ENCODE measurements around the gene CRYBA4. TPM values are rescaled to one million over a fixed set of nuclear protein-coding genes. Genes with fewer than 3 reads are reported as not detected.

Gene CRYBA4
- total RNA-seq, 1 donor = not detected

DNA sequence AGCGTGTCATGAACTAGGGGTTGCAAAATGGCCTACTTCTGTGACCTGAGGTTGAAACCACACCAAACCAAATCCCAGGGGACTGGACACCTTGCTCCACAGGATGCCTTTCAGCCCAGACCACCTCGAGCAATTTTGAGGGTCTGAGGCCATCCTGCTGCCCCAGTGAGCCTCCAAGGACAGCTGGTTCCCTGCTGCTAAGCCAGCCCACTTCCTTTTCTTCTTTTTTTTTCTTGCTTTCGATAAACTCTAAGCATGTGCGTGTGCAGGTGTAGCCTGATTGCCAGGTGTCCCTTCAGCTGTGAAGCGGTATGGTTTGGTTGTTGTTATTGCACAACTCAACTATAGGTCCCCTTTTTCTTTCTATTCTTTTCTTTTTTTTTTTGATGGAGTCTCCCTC, 6.6 kb upstream of the CRYBA4 start:
- no peak for DNase-seq (ENCODE audit: low read depth)
- no peak for TF ChIP-seq CTCF (IDR thresholded peaks at IDR 0.05; ENCODE audit: insufficient read depth, low read length)
- no peak overlapping the region for H3K4me3 ChIP-seq (ENCODE audit: low read depth, low read length)

DNA sequence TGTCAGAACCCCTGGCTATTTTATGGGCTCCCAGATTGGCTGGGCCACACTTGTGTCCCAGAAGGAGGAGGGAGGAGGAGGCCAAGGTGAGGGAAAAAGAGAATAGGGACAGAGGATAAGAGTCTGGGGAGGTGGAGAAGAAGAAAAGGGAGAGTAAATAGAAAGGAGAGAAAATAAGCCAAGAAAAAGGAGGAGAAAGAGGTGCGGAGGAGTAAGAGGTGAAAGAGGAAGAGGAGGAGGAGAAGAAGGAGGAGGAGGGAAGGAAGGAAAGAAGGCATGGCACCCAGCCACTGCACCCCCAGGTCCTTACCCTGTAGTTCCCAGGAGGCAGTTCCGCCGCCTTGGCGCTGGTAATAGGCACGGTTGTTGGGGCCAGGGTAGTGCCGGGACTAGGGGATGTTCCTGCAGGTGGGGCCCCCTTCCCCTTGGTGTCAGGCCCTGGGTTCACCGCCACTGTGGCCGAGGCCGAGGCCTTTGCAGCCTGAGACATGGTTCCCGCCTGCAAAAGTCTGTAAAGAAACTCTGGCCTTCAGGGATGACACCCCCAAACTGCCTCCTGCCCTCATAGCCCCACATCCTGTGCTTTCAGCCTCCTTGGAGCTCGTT, 5.8 kb upstream of the CRYBA4 start:
- DNase-seq (ENCODE audit: low read depth) = no peak
- TF ChIP-seq CTCF (IDR thresholded peaks at IDR 0.05; ENCODE audit: insufficient read depth, low read length) = no peak
- no peak overlapping the region for H3K4me3 ChIP-seq (ENCODE audit: low read depth, low read length)

DNA sequence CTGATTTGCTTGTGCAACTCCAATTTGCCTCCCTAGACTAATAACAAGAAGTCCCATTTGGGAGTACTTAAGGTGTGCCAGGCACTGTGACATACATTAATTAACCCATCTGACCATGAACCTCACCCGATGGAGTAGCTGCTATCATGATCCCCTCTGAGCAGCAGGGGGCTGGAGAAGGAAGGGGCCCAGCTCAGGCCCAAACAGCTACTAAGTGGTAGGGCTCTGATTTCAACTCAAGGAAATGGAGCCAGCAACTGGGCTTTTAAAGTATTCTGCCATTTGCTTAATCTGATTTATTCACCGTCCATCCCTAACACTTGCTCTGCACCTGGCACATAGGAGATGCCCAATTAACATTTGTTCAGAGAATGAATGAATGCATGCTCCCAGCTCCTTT, 5.1 kb upstream of the CRYBA4 start:
- no peak overlapping the region for H3K4me3 ChIP-seq (ENCODE audit: low read depth, low read length)
- no peak for TF ChIP-seq CTCF (IDR thresholded peaks at IDR 0.05; ENCODE audit: insufficient read depth, low read length)
- DNase-seq (ENCODE audit: low read depth) = no peak

DNA sequence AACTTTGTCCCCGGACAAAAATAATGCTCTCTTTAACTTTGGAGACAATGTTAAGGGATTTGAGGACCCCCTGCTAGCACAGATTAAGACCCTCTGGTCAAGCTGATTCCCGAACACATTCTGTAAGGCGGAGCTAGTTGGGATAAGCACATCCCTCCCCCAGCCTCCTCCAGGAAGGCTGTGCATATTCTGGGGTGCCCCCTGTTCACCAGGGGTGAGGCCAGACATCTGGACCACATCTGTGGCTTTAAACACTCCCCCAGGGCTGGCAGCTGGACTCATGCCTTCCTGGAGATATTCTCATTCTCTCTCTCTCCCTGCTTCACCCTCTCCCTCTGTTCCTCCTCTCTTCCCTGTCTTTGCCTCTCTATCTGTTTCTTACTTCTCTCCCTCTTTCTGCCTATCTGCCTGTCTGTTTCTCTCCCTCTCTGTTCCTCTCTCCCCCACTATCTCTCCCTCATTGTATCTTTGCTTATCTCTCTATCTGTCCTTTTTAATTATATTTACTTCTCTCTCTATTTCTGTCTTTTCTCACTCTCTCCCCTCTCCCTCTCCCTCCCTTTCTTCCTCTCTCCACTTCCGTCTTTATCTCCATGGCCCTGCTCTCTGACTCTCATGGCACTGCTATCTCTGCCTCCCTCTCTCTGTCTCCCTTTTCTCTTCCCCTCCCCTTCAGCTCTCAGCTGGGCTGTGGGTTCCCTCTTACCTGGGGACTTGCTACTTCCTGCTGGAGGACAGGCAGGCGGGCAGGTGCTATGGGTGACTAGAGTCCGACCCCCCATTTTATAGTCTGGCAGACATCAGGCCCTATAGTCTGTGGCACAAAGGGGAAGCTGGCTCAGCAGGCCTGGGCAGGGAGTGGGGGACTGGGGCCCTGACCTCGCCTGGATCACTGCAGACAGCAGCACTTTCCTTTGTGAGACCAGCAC, 4.2 kb upstream of the CRYBA4 start, which contains the start of gene CRYBB1:
Gene CRYBB1, minus strand, starts transcription at position 757 of the 929 bp plus-strand sequence. CDS start 1,708 bp downstream, outside the sequence.
- H3K4me3 ChIP-seq (ENCODE audit: low read depth, low read length) = no peak within 1 kb of the TSS
- peak; percentile 11 for DNase-seq (ENCODE audit: low read depth)
- TF ChIP-seq CTCF (IDR thresholded peaks at IDR 0.05; ENCODE audit: insufficient read depth, low read length) = no peak

- DNase-seq (ENCODE audit: low read depth) = no peak
- no peak for TF ChIP-seq CTCF (IDR thresholded peaks at IDR 0.05; ENCODE audit: insufficient read depth, low read length)
- no peak overlapping the region for H3K4me3 ChIP-seq (ENCODE audit: low read depth, low read length)
Observed at GRCh38 chr22:26618455-26618854, 3.3 kb upstream of the CRYBA4 start.

DNA sequence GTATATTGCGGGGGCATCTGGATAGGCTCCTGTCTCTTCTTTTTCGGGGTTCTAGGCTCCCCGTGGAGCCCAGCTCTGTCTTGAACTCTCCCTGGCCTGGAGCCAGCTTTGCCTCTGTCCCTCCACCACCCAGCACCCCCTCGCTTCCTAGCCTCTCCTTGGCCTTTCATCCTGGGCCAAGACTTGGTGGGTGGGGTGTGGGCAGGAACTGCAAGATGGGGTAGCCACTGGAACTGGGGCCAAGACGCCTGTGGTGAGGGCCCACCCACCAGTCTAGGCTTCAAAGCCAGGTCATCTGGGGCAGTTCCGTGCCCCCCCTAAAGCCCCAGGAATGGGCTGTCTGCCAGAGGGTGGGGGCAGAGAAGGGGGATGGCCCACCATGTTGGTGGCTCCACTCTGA, 2.3 kb upstream of the CRYBA4 start:
- H3K4me3 ChIP-seq (ENCODE audit: low read depth, low read length) = no peak overlapping the region
- TF ChIP-seq CTCF (IDR thresholded peaks at IDR 0.05; ENCODE audit: insufficient read depth, low read length) = no peak
- DNase-seq (ENCODE audit: low read depth) = no peak

All from fibroblast of the aortic adventitia (primary cell).